Hepatocyte (in vitro differentiated cells): ENCODE measurements around the gene LDHAL6B. TPM values are rescaled to one million over a fixed set of nuclear protein-coding genes. Genes with fewer than 3 reads are reported as not detected.

Experiments used
- DNase-seq: peaks from one replicate; pipeline ENCODE4 v3.0.0-alpha.2; 2016; ENCODE audit warnings: low spot score
- H2AFZ ChIP-seq: fragments of 200-600 bp; sonication (generic); 2 replicates; pipeline ENCODE4 v1.6.0; 2016; ENCODE audit warnings: antibody characterized with exemption, mild to moderate bottlenecking
- H3K27ac ChIP-seq: fragments of 200-600 bp; sonication (generic); 2 replicates; pipeline ENCODE4 v1.5.1; 2016; ENCODE audit warnings: mild to moderate bottlenecking
- H3K27me3 ChIP-seq: fragments of 200-600 bp; sonication (generic); 2 replicates; pipeline ENCODE4 v1.6.1; 2016
- H3K36me3 ChIP-seq: fragments of 200-600 bp; sonication (generic); replicated peaks from 2 replicates; pipeline ENCODE4 v1.5.1; 2016; ENCODE audit warnings: low read depth; ENCODE audit not compliant: insufficient read depth
- H3K4me1 ChIP-seq: fragments of 200-600 bp; sonication (generic); 2 replicates; pipeline ENCODE4 v1.5.1; 2016; ENCODE audit warnings: mild to moderate bottlenecking, moderate library complexity; ENCODE audit not compliant: insufficient read depth
- H3K4me2 ChIP-seq: fragments of 200-600 bp; sonication (generic); 2 replicates; pipeline ENCODE4 v1.6.0; 2016
- H3K4me3 ChIP-seq: fragments of 200-600 bp; sonication (generic); 2 replicates; pipeline ENCODE4 v1.5.1; 2016; ENCODE audit warnings: mild to moderate bottlenecking
- H3K79me2 ChIP-seq: fragments of 200-600 bp; sonication (generic); 2 replicates; pipeline ENCODE4 v1.6.0; 2017; ENCODE audit warnings: mild to moderate bottlenecking
- H3K9me2 ChIP-seq: fragments of 200-600 bp; sonication (generic); replicated peaks from 2 replicates; pipeline ENCODE4 v1.6.0; 2017; ENCODE audit warnings: mild to moderate bottlenecking; ENCODE audit not compliant: insufficient read depth
- H3K9me3 ChIP-seq: fragments of 200-600 bp; sonication (generic); 2 replicates; pipeline ENCODE4 v1.5.1; 2016; ENCODE audit warnings: low read depth, mild to moderate bottlenecking
- H4K20me1 ChIP-seq: fragments of 200-600 bp; sonication (generic); 2 replicates; pipeline ENCODE4 v1.6.0; 2016; ENCODE audit warnings: mild to moderate bottlenecking; ENCODE audit not compliant: insufficient read depth, poor library complexity, severe bottlenecking
- CTCF ChIP-seq: fragments of 200-600 bp; sonication (generic); IDR thresholded peaks from 2 replicates; pipeline ENCODE4 v1.5.1; 2016; ENCODE audit warnings: antibody characterized with exemption, mild to moderate bottlenecking; ENCODE audit not compliant: poor library complexity
- EZH2 ChIP-seq: fragments of 200-600 bp; sonication (generic); IDR thresholded peaks from 2 replicates; pipeline ENCODE4 v1.6.1; 2016; ENCODE audit warnings: antibody characterized with exemption, mild to moderate bottlenecking, borderline replicate concordance
- EZH2phosphoT487 ChIP-seq: fragments of 200-600 bp; sonication (generic); IDR thresholded peaks from one replicate; pipeline ENCODE4 v1.6.1; 2018; ENCODE audit warnings: antibody characterized with exemption, mild to moderate bottlenecking, low read depth, moderate library complexity; ENCODE audit not compliant: unreplicated experiment, severe bottlenecking
- WGBS: methylation state at CpG from one replicate; pipeline ENCODE4 v1.1.6; 2016; ENCODE audit warnings: low lambda C conversion rate; ENCODE audit errors: missing lambda C conversion rate; 5-methylcytosine and 5-hydroxymethylcytosine counted together
- polyA plus RNA-seq: library from polyadenylated mRNA; unstranded; fragments of >200 nt; fragmentation: Nextera tagmentation; extraction: Ambion mirVana; gene quantifications from 2 replicates; pipeline ENCODE4 v1.2.1, GENCODE V29; 2016
- total RNA-seq: library from RNA; depleted of rRNA; stranded (reverse); fragments of >200 nt; gene quantifications from 2 replicates; pipeline ENCODE4 v1.2.3, GENCODE V29; 2014

The LDHAL6B gene
- total and polyA plus RNA-seq, 2 experiments from 2014 or later = 0.17 TPM; not detected in 1

- DNase-seq = no peak
- H3K27ac ChIP-seq = no peak overlapping the region
- H2AFZ ChIP-seq = no peak overlapping the region
- no peaks in the 10 kb centered on the region for H3K79me2 ChIP-seq
- no peaks in the 10 kb centered on the region for H3K9me3 ChIP-seq
- TF ChIP-seq EZH2 (no peak), EZH2phosphoT487 (no peak), CTCF (no peak)
- no peak overlapping the region for H3K4me2 ChIP-seq
- no peaks in the 10 kb centered on the region for H3K9me2 ChIP-seq
- no peaks in the 10 kb centered on the region for H4K20me1 ChIP-seq
- no peaks in the 10 kb centered on the region for H3K27me3 ChIP-seq
- peaks cover 9% of the 10 kb centered on the region for H3K36me3 ChIP-seq
- H3K4me1 ChIP-seq = no peaks in the 10 kb centered on the region
- 89% methylated on average over 7 of the region's 7 CpGs for WGBS
- no peak overlapping the region for H3K4me3 ChIP-seq
Measured at GRCh38 chr15:59190291-59190690, 16.4 kb upstream of the LDHAL6B start.

- no peaks in the 10 kb centered on the region for H3K9me3 ChIP-seq
- peaks cover 9% of the 10 kb centered on the region for H3K36me3 ChIP-seq
- H3K4me2 ChIP-seq = no peak overlapping the region
- WGBS = 34% methylated on average over 6 of the region's 6 CpGs
- peak; percentile 65 for DNase-seq
- no peaks in the 10 kb centered on the region for H3K4me1 ChIP-seq
- H3K9me2 ChIP-seq = no peaks in the 10 kb centered on the region
- no peak for TF ChIP-seq EZH2phosphoT487
- no peak for TF ChIP-seq EZH2
- no peak for TF ChIP-seq CTCF
- no peaks in the 10 kb centered on the region for H3K27me3 ChIP-seq
- peak overlapping the region; percentile 67 for H3K27ac ChIP-seq
- no peak overlapping the region for H3K4me3 ChIP-seq
- no peak overlapping the region for H2AFZ ChIP-seq
- H3K79me2 ChIP-seq = no peaks in the 10 kb centered on the region
- no peaks in the 10 kb centered on the region for H4K20me1 ChIP-seq
Measured at GRCh38 chr15:59191855-59192237, 14.8 kb upstream of the LDHAL6B start.

GRCh38 chr15:59194639-59195325, 11.9 kb upstream of the LDHAL6B start:
- Histone ChIP-seq H3K4me1 (no peaks in the 10 kb centered on the region), H3K4me2 (no peak overlapping the region), H4K20me1 (no peaks in the 10 kb centered on the region), H2AFZ (no peak overlapping the region), H3K9me3 (no peaks in the 10 kb centered on the region), H3K9me2 (no peaks in the 10 kb centered on the region), H3K36me3 (no peaks in the 10 kb centered on the region), H3K27ac (no peak overlapping the region), H3K79me2 (no peaks in the 10 kb centered on the region), H3K4me3 (no peak overlapping the region), H3K27me3 (no peaks in the 10 kb centered on the region)
- no peak for DNase-seq
- WGBS = 92% methylated on average over 10 of the region's 10 CpGs
- TF ChIP-seq CTCF (no peak), EZH2phosphoT487 (no peak), EZH2 (no peak)

GRCh38 chr15:59196416-59196815, 10.2 kb upstream of the LDHAL6B start:
- no peak overlapping the region for H3K27ac ChIP-seq
- H3K27me3 ChIP-seq = no peaks in the 10 kb centered on the region
- no peaks in the 10 kb centered on the region for H4K20me1 ChIP-seq
- H3K4me2 ChIP-seq = no peak overlapping the region
- H3K9me3 ChIP-seq = no peaks in the 10 kb centered on the region
- TF ChIP-seq CTCF (no peak), EZH2 (no peak), EZH2phosphoT487 (no peak)
- no peak overlapping the region for H3K4me3 ChIP-seq
- H3K4me1 ChIP-seq = no peaks in the 10 kb centered on the region
- no peak for DNase-seq
- no peaks in the 10 kb centered on the region for H3K36me3 ChIP-seq
- no peaks in the 10 kb centered on the region for H3K79me2 ChIP-seq
- H3K9me2 ChIP-seq = no peaks in the 10 kb centered on the region
- whole genome bisulfite sequencing = 63% methylated on average over 2 of the region's 2 CpGs
- no peak overlapping the region for H2AFZ ChIP-seq
